ENCODE results near the gene MRPS34.
"Not testable (repeated sequence)": the region's sequence is repeated elsewhere in the genome, so short reads cannot be mapped to it uniquely, and the experiment has no call there.

MRPS34 gene

DNA sequence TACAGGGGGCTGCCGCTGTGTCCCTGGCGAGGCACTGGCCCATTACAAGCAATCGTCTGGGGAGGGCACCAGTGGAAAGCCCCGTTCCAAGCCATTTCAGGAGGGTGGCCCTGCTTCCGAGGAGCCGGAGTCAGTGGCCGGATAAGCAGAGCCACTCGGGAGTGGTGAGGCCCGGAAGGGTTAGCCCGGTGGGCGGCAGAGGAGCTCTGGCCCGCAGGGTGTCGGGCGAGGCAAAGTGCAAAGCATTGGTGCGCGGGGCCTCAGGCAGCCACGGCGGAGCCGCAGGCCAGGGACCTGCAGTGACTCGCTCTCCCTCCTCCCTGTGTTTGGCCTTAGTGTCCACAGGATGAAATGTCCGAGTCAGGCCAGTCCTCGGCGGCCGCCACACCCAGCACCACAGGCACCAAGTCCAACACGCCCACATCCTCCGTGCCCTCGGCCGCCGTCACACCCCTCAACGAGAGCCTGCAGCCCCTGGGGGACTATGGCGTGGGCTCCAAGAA, 26.2 kb downstream of the MRPS34 start:
- DNase-seq, result no peak

GRCh38 chr16:1745900-1746692, 26.8 kb downstream of the MRPS34 start:
- DNase-seq, result no peak

- DNase-seq, result no peak
Measured at GRCh38 chr16:1745181-1745899, 27.6 kb downstream of the MRPS34 start.

- DNase-seq, result no peak
Measured at GRCh38 chr16:1744338-1744840, 28.5 kb downstream of the MRPS34 start.

DNA sequence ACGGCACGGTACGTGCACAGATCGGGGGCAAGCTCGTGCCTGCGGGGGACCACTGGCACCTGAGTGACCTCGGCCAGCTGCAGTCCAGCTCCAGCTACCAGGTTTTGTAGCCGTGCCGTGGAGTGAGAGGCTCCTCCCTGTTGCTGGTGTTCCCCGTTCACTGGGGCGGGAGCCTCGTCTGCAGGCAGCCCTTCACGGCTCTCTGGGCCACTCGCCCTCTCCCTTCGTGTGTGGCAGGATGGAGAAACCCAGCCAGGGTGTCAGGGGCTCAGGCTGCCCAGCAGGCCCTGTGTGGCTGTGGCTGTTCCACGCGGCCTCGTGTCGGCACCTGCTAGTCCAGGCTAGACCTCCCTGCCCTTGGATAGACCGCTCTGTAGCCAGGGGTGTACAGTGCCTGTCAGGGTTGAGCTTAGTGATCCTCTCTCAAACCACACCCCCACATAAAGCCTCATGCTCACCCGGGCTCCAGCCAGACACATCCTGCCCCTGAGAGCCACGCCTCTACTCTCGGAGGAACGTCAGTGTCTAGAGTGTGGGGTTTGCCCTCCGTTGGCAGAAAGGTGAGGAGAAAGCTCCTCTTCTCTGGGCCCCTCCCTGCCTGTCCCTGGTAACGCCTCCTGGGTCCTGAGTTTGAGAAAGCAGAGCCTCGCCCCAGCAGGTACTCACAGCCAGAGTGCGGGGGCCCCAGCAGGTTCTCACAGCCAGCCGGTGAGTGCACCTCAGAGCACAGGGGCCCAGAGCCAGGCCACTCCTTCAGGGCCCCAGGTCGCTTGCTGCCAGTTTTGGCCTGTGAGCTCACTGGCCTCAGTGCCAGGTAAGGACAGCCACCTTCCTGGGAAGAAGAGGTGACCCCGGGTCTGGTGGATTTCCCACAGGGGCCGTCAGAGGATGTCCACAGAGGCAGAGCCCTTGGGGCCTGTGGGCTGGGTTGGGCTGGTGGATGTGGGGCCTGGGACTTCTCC, 29.3 kb downstream of the MRPS34 start:
- DNase-seq, result no peak

DNA sequence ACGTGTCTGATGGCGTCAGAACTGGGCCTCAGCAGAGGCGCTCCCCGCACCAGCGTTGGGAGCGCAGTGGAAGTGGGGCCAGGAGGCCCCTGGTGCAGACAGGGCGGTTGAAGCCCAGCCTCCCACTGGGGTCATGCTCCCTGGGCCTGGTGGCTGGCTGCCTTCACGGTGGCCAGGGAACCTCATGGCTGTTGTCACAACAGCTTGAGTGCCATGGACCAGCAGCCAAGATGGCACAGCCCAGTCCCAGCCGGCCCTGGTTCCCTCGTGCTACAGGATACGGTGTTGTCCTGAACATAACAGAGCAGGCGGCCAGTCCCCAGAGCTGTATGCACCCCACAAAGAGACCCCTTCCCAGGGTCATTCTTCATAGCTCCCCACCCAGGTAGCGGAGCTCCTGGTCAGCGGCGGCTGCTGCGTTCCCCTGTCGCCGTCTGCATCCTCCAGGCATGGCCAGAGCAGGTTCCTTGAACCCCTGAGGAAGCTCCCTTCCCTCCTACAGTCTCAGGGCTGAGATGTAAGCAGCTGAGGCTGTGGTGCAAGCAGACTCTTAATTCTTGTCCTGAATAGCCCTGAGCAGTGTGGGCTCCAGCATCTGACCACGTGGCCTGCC, 31.3 kb downstream of the MRPS34 start:
- no peak for DNase-seq

- DNase-seq, result no peak
Measured at GRCh38 chr16:1740781-1741490, 32.0 kb downstream of the MRPS34 start.

GRCh38 chr16:1740234-1740633, 32.7 kb downstream of the MRPS34 start:
- DNase-seq, result no peak

- DNase-seq, result no peak
Measured at GRCh38 chr16:1734816-1735215, 38.1 kb downstream of the MRPS34 start.

DNA sequence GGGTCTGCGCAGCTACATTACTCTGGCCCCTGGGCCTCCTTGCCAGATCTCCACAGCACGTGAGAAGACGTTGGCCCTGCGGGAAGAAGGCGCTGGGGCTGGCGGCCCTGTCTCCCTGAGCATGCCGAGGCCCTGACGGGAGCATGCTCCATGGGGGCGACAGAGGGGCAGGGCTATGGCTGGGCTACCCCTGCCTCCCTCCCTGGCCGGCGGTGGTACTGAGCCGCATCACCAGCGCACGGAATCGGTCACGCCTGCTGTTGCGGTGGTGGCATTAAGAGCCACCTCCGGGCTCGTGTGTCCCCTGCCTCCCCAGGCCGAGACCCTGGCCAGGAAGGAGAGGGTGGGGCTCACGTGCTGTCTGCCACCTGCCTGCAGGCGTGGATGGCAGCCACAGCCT, 38.8 kb downstream of the MRPS34 start:
- DNase-seq, result no peak

- not testable (repeated sequence) for DNase-seq
Measured at GRCh38 chr16:1732551-1732987, 40.4 kb downstream of the MRPS34 start.

GRCh38 chr16:1732071-1732470, 40.9 kb downstream of the MRPS34 start:
- DNase-seq, result no peak

DNA sequence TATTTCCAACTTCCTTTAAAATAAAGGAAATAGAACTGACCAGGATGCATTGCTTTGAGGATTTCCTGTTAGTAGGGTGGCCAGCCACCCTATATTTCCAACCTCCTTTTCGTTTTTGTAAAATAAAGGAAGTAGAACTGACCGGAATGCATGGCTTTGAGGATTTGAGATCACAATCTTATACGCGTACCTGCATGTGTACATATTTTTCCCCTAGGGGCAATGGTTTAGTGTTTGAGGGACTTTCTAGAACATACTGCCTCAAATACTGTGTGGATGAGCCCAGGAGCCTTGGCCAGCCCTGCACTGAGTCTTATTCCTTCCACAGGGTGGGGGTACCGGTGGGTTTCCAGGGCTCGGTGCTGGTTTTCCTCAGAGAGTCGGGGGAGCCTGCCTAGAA, 41.3 kb downstream of the MRPS34 start:
- DNase-seq, result no peak

DNA sequence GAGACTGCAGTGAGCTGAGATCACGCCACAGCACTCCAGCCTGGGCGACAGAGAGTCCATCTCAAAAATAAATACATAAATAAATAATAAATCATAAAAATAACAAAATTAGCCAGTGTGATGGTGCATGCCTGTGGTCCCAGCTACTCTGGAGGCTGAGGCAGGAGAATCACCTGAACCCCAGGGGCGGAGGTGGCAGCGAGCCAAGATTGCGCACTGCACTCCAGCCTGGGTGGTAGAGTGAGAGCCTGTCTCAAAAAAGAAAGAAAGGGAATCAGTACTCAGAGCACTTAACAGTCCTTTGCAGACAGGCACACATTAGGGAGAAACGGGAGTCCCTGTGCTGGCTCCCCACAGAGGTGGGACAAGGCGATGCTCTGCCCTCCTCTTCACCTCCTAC, 41.9 kb downstream of the MRPS34 start:
- no peak for DNase-seq

GRCh38 chr16:1729445-1729844, 43.5 kb downstream of the MRPS34 start:
- DNase-seq, result no peak

GRCh38 chr16:1729026-1729425, 43.9 kb downstream of the MRPS34 start:
- DNase-seq, result no peak

GRCh38 chr16:1727651-1728624, 45.0 kb downstream of the MRPS34 start:
- DNase-seq, result no peak

- no peak for DNase-seq
Measured at GRCh38 chr16:1726661-1727502, 46.1 kb downstream of the MRPS34 start.

DNA sequence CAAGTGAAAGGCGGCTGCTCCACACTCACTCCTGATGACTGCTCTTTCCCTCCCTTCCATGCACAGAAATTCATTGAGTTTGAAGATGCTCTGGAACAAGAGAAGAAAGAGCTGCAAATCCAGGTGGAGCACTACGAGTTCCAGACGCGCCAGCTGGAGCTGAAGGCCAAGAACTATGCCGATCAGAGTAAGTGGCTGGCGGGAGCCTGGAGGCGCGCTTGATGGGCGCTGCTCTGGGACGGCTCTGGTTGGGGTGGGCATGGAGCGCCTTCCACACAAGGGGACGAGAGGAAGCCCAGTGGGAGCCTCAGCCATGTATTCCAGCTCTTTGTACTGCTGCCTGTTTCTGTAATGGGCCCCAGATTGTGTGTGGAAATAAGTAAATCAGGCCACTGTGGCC, 48.4 kb downstream of the MRPS34 start:
- DNase-seq, result no peak

Data from kidney glomerular epithelial cell (primary cell).